IPS DF 6.9 (cell line): ENCODE data around the gene CTNNA3.

Source experiments
- DNase-seq: peaks from one replicate; pipeline ENCODE4 v3.0.0-alpha.2; 2013; ENCODE audit warnings: low read depth, low spot score
- H3K27ac ChIP-seq: one replicate; pipeline ENCODE4 v1.5.1; 2013; ENCODE audit warnings: low read length, control low read depth
- H3K27me3 ChIP-seq: 2 replicates; pipeline ENCODE4 v1.6.1; 2013; ENCODE audit warnings: mild to moderate bottlenecking, low read length; ENCODE audit not compliant: control insufficient read depth, insufficient read depth
- H3K36me3 ChIP-seq: 2 replicates; pipeline ENCODE4 v1.6.1; 2013; ENCODE audit warnings: low read length; ENCODE audit not compliant: control insufficient read depth, insufficient read depth
- H3K4me1 ChIP-seq: 2 replicates; pipeline ENCODE4 v1.6.1; 2013; ENCODE audit warnings: low read length; ENCODE audit not compliant: control insufficient read depth, insufficient read depth
- H3K4me3 ChIP-seq: 2 replicates; pipeline ENCODE4 v1.5.1; 2013; ENCODE audit warnings: mild to moderate bottlenecking, low read length
- H3K9me3 ChIP-seq: 2 replicates; pipeline ENCODE4 v1.6.1; 2013; ENCODE audit warnings: low read length, inconsistent platforms; ENCODE audit not compliant: control insufficient read depth, insufficient read depth
- WGBS: extraction: QIAGEN DNeasy Blood & Tissue Kit; methylation state at CpG from one replicate; pipeline ENCODE4 v1.1.7; 2013; ENCODE audit warnings: mixed read lengths, missing lambda C conversion rate; ENCODE audit not compliant: insufficient read length, insufficient coverage; 5-methylcytosine and 5-hydroxymethylcytosine counted together

The CTNNA3 gene

GRCh38 chr10:66622050-66622449 is 1073.9 kb downstream of the CTNNA3 start:
- Histone ChIP-seq H3K36me3 (no peaks in the 10 kb centered on the region), H3K4me1 (no peaks in the 10 kb centered on the region), H3K27ac (no peak overlapping the region), H3K9me3 (no peaks in the 10 kb centered on the region), H3K4me3 (no peak overlapping the region), H3K27me3 (no peaks in the 10 kb centered on the region)
- no peak for DNase-seq

GRCh38 chr10:66604195-66604594 is 1091.8 kb downstream of the CTNNA3 start:
- DNase-seq = no peak
- no CpG with 5 or more reads among the region's 10 CpGs for WGBS
- no peak overlapping the region for H3K4me3 ChIP-seq
- no peaks in the 10 kb centered on the region for H3K9me3 ChIP-seq
- H3K27me3 ChIP-seq = no peaks in the 10 kb centered on the region
- H3K36me3 ChIP-seq = no peaks in the 10 kb centered on the region
- H3K27ac ChIP-seq = no peak overlapping the region
- no peaks in the 10 kb centered on the region for H3K4me1 ChIP-seq

DNA sequence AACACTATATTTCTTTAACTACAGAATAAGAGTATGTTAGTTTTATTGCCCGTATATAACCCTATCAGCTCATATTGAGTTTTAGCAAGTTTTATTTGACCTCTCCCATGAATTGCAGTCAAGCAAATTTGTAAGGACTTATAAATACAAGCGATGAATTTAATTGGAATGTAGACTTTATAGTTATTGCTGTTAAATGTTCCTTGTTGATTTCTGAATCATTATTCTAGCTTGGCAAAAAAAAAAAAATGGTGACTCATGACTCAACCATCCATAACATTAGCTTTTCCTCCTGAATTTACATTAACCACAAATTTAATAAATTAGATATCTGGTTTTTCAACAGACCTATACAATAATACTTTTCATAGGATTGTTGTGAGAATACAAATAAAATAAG is 1104.1 kb downstream of the CTNNA3 start:
- H3K4me3 ChIP-seq = no peak overlapping the region
- H3K27ac ChIP-seq = no peak overlapping the region
- no peaks in the 10 kb centered on the region for H3K4me1 ChIP-seq
- no peaks in the 10 kb centered on the region for H3K9me3 ChIP-seq
- no peaks in the 10 kb centered on the region for H3K36me3 ChIP-seq
- no CpG with 5 or more reads among the region's 2 CpGs for WGBS
- H3K27me3 ChIP-seq = no peaks in the 10 kb centered on the region
- DNase-seq = no peak

DNA sequence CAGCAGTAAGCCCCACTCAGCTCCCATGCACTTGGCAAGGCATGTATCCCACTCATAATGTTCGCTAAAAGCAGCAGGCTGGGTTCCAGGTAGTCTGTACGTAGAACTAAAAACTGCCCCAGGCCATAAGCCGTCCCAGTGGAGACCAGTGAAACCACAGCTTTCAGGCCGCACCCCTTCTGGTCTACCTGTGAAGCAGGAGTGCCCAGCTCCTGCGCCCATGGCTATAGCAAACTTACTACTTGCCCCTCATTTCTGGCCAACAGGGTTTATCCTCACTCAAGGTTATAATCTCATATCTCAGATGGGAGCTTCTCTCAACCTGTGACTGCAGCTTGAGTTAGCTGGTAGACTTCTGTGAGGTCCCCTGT is 1108.3 kb downstream of the CTNNA3 start:
- H3K27ac ChIP-seq = no peak overlapping the region
- no peak overlapping the region for H3K4me3 ChIP-seq
- no peaks in the 10 kb centered on the region for H3K9me3 ChIP-seq
- H3K4me1 ChIP-seq = no peaks in the 10 kb centered on the region
- WGBS = no CpG with 5 or more reads among the region's 5 CpGs
- H3K27me3 ChIP-seq = no peaks in the 10 kb centered on the region
- no peak for DNase-seq
- H3K36me3 ChIP-seq = no peaks in the 10 kb centered on the region

GRCh38 chr10:66586897-66587679 is 1108.9 kb downstream of the CTNNA3 start:
- H3K4me1 ChIP-seq = no peaks in the 10 kb centered on the region
- WGBS = no CpG with 5 or more reads among the region's 4 CpGs
- H3K27ac ChIP-seq = no peak overlapping the region
- H3K9me3 ChIP-seq = no peaks in the 10 kb centered on the region
- no peaks in the 10 kb centered on the region for H3K27me3 ChIP-seq
- DNase-seq = no peak
- no peak overlapping the region for H3K4me3 ChIP-seq
- H3K36me3 ChIP-seq = no peaks in the 10 kb centered on the region

GRCh38 chr10:66586073-66586472 is 1109.9 kb downstream of the CTNNA3 start:
- no peak overlapping the region for H3K27ac ChIP-seq
- no CpG with 5 or more reads among the region's 5 CpGs for WGBS
- H3K4me1 ChIP-seq = no peaks in the 10 kb centered on the region
- no peaks in the 10 kb centered on the region for H3K27me3 ChIP-seq
- H3K36me3 ChIP-seq = no peaks in the 10 kb centered on the region
- no peak overlapping the region for H3K4me3 ChIP-seq
- no peaks in the 10 kb centered on the region for H3K9me3 ChIP-seq
- DNase-seq = peak; percentile 22

DNA sequence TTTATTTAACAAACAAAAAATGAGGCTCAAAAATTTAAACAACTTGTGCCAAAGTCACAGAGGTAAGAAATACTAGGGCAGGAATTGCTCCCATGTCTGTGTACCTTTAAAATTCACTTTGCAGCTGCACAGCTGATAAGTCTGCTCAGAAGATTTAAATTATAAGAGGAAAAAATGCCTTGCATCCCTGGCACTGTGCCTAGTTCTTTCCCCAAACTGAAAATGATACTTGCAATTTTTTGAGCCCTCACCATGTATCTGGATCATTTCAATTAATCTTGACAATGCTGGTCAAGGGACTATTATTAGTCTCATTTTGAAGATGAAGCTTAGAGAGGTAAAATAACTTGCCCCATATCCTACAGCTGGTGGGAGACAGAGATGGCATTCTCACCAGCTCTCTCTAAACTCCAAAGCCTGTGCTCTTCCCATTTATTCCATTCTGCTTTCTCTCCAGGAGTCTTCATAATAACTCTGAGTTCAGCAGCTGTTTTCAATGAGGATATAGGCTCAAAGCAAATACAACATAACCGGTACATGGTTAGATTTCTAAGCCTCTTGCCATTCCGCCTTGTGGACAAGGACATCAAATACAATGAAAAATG is 1120.6 kb downstream of the CTNNA3 start:
- Histone ChIP-seq H3K9me3 (no peaks in the 10 kb centered on the region), H3K27ac (no peak overlapping the region), H3K4me1 (no peaks in the 10 kb centered on the region), H3K27me3 (no peaks in the 10 kb centered on the region), H3K36me3 (no peaks in the 10 kb centered on the region), H3K4me3 (no peak overlapping the region)
- WGBS = no CpG with 5 or more reads among the region's 2 CpGs
- no peak for DNase-seq

DNA sequence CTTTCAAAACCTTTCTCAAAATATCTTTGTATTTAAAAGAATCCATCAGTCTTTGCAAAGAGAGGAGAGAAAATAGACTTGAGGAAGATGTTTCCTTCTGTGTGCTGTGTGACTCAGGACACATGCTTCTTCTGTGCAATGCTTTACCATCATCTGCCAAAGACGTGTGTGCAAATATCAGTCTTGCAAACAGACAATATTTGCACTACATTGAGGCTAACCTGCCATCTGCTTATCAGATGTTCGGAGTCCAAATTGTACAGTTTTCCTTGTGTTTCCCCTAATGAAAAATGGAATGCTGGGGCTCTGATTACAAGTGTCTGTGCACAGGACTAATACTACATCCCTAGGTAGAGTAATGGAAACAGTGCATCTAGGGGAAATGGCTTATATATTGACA is 1123.3 kb downstream of the CTNNA3 start:
- no peaks in the 10 kb centered on the region for H3K27me3 ChIP-seq
- H3K4me3 ChIP-seq = no peak overlapping the region
- H3K9me3 ChIP-seq = no peaks in the 10 kb centered on the region
- WGBS = no CpG with 5 or more reads among the region's 2 CpGs
- H3K36me3 ChIP-seq = no peaks in the 10 kb centered on the region
- no peak overlapping the region for H3K27ac ChIP-seq
- H3K4me1 ChIP-seq = no peaks in the 10 kb centered on the region
- no peak for DNase-seq

- Histone ChIP-seq H3K36me3 (no peaks in the 10 kb centered on the region), H3K9me3 (no peaks in the 10 kb centered on the region), H3K4me1 (no peaks in the 10 kb centered on the region), H3K27ac (no peak overlapping the region), H3K27me3 (no peaks in the 10 kb centered on the region), H3K4me3 (no peak overlapping the region)
- no peak for DNase-seq
- WGBS = no CpG with 5 or more reads among the region's 4 CpGs
Observed at GRCh38 chr10:66565999-66566398, 1130.0 kb downstream of the CTNNA3 start.

GRCh38 chr10:66564287-66564686 is 1131.7 kb downstream of the CTNNA3 start:
- DNase-seq = no peak
- Histone ChIP-seq H3K27me3 (no peaks in the 10 kb centered on the region), H3K4me1 (no peaks in the 10 kb centered on the region), H3K27ac (no peak overlapping the region), H3K9me3 (no peaks in the 10 kb centered on the region), H3K36me3 (no peaks in the 10 kb centered on the region), H3K4me3 (no peak overlapping the region)
- WGBS = no CpG with 5 or more reads among the region's 3 CpGs

- H3K27ac ChIP-seq = no peak overlapping the region
- no peaks in the 10 kb centered on the region for H3K4me1 ChIP-seq
- WGBS = no CpG with 5 or more reads among the region's 2 CpGs
- no peak for DNase-seq
- H3K4me3 ChIP-seq = no peak overlapping the region
- no peaks in the 10 kb centered on the region for H3K9me3 ChIP-seq
- no peaks in the 10 kb centered on the region for H3K36me3 ChIP-seq
- no peaks in the 10 kb centered on the region for H3K27me3 ChIP-seq
Observed at GRCh38 chr10:66555061-66555460, 1140.9 kb downstream of the CTNNA3 start.
